GM18520 (cell line): ENCODE measurements around the gene LPAR3.
A peak's percentile ranks its signal among the peaks of the same experiment; 100 is the strongest.
"Not testable (repeated sequence)": the region's sequence is repeated elsewhere in the genome, so short reads cannot be mapped to it uniquely, and the experiment has no call there.

Experiments
- ATAC-seq: cut with Tn5 transposase; IDR thresholded peaks from one replicate; pipeline ENCODE4 v1.9.1; 2021; ENCODE audit not compliant: unreplicated experiment

LPAR3 gene, protein sequence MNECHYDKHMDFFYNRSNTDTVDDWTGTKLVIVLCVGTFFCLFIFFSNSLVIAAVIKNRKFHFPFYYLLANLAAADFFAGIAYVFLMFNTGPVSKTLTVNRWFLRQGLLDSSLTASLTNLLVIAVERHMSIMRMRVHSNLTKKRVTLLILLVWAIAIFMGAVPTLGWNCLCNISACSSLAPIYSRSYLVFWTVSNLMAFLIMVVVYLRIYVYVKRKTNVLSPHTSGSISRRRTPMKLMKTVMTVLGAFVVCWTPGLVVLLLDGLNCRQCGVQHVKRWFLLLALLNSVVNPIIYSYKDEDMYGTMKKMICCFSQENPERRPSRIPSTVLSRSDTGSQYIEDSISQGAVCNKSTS

DNA sequence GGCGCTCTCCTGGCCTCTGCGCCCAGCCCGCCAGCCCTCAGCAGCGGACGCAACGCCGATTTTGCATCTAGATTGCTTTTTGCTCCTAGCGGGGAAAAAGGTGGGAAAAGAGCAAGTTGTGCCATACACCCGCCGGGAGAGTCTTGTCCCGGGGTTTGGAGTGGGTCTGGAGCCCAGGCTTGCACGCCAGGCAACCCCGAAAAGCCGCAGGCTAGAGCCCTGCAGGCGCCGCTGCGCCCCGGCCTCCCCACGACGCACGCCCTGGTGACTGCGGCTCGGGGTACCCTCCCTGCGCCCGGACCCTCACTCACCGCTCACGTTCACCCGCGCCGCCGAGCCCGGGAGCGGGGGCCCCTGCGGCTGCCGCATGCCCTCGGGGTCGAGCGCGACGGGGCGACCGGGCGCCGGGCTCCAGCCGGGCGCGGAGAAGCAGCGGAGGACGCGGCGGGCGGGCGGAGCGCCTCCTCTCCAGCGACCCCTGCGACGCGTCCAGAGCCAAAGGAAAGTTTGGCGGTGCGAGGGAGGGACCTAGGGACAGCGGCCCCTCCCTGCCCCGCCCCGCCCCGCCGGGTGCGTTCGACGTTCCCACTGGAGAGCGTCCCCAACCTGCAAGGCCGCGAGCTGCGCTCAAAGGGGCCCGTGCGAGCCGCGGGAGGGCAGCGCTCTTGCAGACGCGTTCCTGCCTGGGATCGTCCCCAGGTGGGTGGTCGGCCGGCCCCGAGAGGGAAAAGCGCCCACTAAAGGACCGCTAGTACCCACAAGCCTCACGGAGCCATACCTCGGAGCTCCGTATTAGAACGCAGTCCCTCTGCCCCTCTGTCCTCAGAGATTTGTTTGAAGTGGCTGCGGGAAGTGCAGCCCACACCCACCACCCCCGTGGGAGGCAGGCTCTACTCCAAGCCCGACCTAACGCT, at the start of gene LPAR3:
Gene LPAR3, minus strand, starts transcription at position 502 of the 914 bp plus-strand sequence. CDS start 27,086 bp downstream, outside the sequence.
- ATAC-seq, result no peak

DNA sequence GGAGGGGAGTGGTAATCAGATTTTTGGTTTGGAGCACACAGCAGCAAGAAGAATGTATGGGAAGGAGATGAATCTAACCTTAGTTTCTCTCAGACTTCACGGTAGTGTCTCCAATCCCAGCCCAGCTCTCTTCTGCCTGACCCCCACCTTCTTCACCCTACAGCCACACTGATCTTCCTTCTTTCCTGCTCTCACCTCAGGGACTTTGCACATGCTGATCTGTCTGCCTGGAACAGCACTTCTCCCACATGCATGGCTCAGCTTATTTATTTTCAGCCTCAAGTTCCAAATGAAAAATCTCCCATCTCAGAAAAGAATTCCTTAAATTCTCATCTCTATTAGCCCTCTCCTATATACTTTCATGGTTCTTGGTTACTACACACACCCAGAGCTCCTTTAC, 48.8 kb upstream of the LPAR3 start:
- ATAC-seq, result no peak

DNA sequence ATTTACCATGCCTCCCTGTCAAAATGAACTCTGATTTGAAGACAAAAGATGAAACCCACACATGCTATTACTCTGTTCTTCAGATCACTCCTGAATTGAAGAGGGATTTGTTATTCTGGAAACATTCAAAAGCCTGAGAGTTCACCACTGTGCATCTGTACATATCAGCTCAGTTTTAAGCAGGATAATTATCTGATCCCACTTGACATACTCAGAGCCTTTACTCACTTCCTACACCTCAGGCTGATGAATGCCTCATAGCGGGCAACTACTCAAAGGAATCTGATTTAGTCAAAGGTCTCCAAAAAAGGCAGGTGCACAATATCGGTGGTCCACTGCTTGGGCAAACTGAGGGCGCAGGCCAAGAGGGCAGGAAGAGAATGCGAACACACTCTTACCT, 47.5 kb upstream of the LPAR3 start:
- no peak for ATAC-seq

DNA sequence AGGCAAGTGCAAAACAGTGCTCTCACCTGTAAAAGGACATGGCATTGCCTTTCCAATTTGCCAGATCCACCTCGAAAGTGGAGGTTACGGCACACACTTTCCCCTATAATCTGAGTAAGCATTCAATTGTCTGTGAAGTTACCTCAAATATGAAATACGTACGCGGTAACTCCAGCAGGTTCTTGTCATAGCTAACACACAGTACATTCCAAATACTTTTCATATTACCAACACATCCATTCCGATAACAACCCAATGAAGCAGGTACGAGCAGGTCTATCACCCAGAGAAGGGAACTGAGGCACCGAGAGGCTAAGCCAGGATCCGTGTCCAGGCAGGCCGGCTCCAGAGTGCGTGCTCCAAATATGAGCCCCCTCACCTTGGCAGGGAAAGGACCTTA, 46.8 kb upstream of the LPAR3 start:
- no peak for ATAC-seq

DNA sequence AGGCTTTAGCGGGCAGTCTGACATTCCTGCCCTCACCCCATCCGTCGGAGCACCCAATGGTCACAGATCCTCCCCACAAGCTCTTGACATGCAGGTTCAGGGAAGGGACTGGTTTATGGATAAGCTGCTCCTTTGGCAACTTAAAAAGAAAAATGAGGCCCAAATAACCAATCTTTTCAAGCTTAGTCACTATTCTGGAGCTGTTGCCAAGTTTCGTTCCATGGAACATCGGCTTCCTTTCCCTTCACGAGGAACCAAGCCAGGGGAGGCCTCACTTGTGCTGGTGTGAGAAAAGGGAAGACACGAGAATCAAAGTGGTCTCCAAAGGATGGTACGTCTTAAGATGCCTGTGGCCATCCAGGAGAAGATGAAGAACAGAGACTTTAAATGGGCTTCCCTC, 46.1 kb upstream of the LPAR3 start:
- no peak for ATAC-seq

DNA sequence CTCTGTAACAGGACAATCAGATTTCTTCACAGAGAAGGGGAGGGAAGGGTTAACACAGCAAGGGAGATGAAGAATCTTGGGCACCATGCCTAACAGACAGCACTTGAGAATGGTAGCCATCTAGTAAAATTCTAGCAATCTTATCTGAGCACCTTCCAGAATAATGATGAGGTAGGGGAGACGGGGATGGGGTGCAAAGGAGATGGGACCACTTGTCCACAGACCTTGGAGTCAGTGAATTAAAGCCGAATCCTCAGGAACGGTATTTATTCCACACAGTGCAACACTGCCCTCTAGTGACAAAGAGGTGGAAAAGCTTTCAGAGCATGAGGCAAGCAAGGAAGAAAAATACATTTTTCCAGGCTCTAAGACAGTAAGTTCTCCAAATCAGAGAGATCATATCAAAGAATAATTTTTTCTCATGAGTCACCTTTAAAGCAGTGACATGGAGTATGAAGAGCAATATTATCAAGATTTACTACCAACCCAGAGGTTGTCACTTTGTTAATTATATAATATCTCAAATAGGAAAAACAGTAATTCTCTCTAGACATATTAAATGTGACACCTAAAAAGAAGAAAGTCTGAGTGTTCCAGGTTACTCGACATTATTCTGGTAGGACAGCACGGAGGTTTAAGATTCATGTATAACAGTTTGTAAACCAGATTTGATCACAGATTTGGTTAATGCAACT, 43.3 kb upstream of the LPAR3 start:
- peak; percentile 43 for ATAC-seq

DNA sequence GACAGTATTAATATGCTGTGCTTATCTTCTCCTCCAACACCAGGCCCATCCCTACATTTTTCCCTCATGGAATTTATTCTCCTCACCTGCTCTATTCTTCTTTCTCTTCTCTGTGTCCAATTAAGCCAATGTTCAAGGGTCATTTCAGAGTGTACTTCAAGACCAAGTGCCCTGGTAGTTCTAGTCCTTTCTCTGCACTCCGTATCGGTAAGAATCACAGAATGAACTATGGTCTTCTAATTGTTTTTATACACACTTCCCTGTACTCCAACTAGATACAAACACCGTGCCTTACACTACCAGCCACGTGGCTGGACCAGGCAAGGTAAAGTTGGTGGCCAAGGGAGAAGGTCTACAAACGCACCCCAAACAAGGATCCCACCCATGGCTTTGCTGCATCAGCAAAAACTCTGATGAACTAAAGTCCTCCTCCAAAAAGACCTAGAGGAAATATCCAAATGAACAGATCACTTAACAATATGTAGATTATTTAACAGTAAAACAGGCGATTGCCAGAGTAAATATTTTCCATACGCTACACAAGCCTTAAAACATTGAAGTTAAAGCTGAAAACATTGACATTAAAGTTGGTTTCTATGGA, 40.1 kb upstream of the LPAR3 start:
- ATAC-seq, result no peak

DNA sequence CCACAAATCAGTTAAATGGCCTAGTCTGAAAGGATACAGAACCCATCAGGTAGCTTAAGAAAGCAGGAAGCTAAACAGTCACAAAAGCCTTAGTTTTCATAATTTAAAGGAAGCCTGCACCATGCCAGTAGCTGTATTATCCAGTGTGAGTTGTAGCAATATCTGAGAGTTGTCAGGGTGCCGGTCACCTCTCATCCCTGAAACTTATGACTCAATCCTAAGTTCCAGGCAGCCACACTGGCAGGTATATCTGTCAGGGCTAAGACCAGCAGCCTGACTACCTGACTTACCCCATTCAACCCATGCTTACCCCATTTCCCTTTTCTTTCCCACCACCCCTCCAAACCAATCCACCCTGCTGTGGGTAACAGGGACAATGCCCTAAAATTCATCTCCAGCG, 37.8 kb upstream of the LPAR3 start:
- ATAC-seq, result no peak

DNA sequence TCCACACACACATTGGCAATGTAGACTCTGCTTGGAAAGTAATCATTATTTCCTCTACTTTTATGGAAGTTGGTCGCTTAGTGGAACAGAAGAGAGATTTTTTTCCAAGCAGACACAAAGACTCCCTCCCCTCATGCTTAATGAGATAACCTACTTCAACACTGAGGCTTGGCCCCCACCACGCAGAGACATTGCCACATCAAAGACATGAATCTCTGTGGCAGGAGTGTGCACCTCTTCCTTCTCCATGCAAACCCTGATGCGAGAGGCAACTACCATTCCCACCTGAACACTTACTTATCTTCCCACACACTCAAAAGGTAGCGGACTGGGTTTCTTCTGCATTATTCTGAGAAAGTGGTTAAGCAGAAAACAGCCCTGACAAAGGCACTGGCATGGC, 37.3 kb upstream of the LPAR3 start:
- no peak for ATAC-seq

DNA sequence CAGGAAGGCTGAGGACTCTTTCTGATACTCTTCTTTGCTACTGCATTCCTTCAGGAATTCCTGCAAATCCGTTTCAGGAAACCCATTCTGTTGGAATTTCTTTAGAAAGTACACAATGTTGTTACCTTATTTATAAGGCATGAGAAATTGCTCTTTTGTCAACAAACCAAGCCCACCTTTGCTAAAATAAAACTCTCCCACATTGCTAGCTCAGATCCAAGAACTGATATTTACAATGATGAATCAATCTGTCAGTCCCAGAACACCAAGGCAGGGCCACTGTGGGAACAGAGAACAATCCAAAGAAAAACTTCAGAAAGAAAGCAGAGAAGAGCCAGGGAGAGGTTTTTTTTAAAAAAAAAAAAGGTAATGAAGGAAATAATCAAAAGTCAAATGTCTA, 36.6 kb upstream of the LPAR3 start:
- ATAC-seq, result no peak

DNA sequence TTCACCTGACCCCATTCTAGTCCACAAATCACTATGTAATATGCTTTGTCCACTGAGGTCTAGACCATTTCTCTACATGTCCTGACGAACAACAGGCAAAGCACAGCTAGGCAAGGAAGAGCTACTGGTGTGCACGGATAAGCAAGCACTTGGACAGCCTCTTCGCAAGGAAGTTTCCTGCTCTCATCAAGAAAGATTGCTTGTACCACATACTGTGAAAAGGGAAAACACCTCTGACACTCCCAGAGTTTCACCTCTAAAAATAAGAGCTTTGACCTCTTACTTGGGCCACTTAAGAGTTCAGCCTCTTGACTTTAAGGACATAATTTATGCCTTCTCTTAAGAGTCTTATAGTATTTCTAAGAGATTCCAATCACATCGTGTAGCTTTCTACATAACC, 36.0 kb upstream of the LPAR3 start:
- ATAC-seq, result no peak

DNA sequence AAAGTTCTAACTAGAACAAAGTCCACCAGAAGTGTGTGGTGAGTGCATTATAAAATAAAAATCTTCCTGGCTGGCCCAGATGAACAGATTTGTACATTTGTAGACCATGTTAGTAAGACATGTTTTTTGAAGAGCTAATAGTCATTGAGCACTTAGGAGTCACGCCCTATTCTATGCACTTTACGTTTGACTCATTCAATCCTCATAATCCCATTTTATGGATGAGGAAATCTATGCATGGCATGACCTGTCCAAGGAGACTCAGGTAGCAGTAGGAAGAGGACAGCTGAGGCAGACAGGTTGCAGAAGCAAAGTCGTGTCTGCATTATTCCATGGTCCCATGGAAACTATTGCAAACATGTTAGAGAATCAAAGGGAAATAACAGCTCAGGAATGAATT, 30.3 kb upstream of the LPAR3 start:
- ATAC-seq, result no peak

DNA sequence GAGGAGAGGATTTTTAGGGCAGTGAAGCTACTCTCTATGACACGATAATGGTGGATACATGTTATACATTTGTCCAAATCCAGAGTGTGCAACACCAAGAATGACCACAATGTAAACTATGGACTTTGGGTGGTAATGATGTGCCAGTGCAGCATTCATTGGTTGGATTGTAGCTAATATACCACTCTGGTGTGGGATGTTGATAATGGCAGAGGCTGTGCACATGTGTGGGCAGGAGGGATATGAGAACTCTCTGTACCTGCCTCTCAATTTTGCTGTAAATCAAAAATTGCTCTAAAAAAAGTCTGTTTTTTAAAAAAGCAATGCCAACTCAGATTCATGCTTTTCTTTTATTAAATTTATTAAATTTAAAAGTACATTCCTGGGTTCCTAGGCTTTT, 27.2 kb upstream of the LPAR3 start:
- no peak for ATAC-seq

DNA sequence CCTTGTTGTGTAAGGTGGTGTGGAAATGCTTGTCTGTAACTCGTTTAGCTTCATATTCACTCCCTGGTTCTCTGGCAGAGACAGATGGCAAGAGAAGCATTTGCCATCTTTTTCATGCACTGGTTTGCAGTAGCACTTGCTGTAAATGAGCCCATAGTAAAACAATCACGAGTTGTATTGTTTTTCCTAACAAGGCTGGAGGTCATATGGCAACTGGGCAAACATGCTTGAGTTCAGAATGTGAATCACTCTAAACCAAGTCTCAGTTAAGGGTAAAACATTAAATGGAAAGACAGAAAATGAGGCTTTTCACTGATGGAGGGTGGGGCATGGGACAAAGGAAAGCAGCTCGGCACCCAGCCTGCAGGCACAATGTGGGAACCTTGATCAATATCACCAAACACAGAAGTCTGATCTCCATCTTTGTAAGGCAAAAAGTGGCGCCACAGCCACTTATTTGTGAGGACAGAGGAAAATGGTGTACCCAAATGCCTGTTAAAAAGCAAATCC, 26.5 kb upstream of the LPAR3 start:
- ATAC-seq, result no peak

DNA sequence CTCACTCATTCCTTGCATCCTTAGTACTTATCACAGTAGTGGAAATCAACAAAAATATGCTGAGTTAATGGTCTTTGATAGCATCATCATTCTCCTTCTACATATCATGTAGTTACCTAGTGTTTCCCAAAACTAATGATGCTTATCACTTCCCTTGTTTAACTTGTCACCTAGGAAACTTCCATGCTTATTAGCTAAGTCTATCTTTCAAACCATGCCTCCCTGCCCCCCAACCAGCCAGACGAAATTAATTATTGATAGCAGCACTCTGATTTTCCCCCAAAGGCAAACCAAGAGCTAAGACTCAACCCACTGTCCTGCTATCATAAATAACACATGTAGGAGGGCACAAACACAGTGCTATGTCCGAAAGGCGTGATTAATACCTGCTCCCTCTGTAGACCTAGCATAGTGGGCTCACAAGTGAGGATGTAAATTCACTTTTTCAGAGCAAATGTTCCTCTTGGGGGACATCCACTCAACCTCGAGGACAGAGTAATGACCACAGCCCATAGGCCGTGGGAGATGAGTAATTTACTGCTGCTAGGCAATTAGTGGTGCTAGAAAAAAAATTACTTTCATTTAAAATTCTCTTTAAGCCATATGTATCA, 25.8 kb upstream of the LPAR3 start:
- ATAC-seq, result no peak

DNA sequence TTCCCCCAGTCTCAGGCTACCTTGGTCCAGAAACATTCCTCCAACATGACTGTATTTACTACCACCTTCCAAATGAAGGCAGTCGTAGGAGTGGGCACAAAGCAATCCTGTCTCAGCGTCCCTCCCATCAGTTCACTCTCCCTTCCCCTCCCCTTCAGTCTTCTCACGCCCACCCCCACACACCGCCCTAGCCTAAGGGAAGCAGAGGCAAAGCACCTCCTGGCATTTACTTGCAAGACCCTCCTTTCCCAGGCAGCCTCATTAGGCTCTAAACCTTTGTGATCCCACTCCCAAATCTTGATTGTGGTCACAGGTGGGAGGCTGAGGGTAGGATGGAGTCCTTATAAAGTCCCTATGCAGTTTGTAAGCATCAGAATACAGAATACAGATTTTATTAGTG, 23.9 kb upstream of the LPAR3 start:
- no peak for ATAC-seq

DNA sequence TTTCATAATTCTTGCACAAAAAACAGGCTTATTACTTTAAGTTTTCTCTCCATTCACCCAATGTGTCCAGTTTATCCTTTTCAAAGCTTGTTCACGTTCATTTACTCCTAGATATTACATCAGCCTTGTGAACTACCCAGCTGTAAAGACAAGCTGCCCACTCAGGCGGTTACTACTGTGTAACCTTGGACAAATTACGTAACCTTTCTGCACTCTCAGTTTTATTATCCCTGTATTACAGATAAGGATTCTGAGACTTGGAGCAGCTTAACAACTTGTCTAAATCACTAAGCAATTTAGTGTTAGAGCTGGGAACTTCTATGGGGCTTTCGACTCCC, 20.5 kb upstream of the LPAR3 start:
- ATAC-seq, result no peak

DNA sequence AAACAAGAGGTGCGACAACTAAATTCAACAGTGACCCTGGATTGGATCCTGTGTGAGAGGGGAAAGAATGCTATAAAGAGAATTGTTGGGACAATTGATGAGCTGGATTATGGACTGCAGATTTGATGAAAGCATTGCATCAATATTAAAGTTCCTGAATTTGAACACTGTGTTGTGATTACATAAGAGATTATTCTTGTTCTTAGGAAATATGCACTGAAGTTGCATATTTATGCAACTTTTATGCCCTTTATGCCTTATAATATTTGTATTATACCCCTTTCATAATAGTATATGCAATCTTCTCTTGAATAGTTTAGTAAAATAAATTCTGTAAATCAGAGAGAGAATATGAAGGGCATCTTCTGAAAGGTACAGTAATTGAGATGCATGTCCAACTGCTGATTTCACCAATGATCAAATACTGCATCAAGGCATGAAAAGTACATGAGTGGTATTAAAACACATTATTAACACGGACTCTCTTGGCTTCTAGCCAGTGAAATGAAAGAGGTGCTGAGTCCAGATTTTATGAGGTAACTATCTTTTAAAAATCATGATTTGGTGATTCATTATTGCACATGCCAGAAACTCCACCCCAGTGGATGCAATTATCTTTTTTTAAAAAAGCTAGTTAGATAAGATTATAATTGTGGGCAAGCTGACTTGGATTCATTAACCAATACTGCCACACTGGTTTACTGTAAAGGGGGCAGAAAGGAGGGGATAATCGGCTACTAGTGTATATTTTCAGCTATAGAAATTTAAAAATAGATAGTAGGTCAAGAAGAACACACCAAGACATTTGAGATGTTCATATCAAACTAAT, 19.9 kb upstream of the LPAR3 start:
- ATAC-seq, result no peak

DNA sequence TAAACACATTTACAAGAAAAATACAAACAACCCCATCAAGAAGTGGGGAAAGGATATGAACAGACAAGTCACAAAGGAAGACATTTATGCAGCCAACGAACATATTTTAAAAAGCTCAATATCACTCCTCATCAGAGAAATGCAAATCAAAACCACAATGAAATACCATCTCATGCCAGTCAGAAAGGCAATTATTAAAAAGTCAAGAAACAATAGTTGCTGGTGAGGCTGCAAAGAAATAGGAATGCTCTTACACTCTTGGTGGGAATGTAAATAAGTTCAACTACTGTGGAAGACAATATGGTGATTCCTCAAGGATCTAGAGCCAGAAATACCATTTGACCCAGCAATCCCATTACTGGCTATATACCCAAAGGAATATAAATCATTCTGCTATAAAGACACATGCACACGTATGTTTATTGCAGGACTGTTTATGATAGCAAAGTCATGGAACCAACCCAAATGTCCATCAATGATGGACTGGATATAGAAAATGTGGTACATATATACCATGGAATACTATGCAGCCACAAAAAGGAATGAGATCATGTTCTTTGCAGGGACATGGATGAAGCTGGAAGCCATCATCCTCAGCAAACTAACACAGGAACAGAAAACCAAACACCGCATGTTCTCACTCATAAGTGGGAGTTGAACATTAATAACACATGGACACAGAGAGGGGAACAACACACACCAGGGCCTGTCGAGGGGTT, 15.9 kb upstream of the LPAR3 start:
- ATAC-seq, result not testable (repeated sequence)
